Coronary artery (tissue), 2 donors: ENCODE results near the gene LRRC36.
"Not testable (repeated sequence)": the region's sequence is repeated elsewhere in the genome, so short reads cannot be mapped to it uniquely, and the experiment has no call there.

Experiments used
- DNase-seq: peaks from one replicate; pipeline ENCODE4 v3.0.0-alpha.2; 2017; ENCODE audit warnings: low spot score
- H3K27ac ChIP-seq, 2 donors: fragments of 200-600 bp; sonication (generic); one replicate each; pipeline ENCODE4 v1.5.1; 2016 to 2019
- H3K4me3 ChIP-seq: fragments of 200-600 bp; sonication (generic); 2 replicates; pipeline ENCODE4 v1.5.1; 2016; ENCODE audit warnings: mild to moderate bottlenecking, moderate library complexity
- TF ChIP-seq, protein P1 (sequence below): fragments of 200-600 bp; sonication (generic); IDR thresholded peaks from one replicate; pipeline ENCODE4 v1.5.1; 2019; ENCODE audit warnings: antibody characterized with exemption

Gene LRRC36

GRCh38 chr16:67411339-67411738 is 84.7 kb downstream of the LRRC36 start:
- Histone ChIP-seq H3K27ac (no peak overlapping the region), H3K4me3 (no peak overlapping the region)
- TF ChIP-seq, protein P1, sequence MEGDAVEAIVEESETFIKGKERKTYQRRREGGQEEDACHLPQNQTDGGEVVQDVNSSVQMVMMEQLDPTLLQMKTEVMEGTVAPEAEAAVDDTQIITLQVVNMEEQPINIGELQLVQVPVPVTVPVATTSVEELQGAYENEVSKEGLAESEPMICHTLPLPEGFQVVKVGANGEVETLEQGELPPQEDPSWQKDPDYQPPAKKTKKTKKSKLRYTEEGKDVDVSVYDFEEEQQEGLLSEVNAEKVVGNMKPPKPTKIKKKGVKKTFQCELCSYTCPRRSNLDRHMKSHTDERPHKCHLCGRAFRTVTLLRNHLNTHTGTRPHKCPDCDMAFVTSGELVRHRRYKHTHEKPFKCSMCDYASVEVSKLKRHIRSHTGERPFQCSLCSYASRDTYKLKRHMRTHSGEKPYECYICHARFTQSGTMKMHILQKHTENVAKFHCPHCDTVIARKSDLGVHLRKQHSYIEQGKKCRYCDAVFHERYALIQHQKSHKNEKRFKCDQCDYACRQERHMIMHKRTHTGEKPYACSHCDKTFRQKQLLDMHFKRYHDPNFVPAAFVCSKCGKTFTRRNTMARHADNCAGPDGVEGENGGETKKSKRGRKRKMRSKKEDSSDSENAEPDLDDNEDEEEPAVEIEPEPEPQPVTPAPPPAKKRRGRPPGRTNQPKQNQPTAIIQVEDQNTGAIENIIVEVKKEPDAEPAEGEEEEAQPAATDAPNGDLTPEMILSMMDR = no peak
- DNase-seq = no peak

GRCh38 chr16:67412294-67412693 is 85.7 kb downstream of the LRRC36 start:
- TF ChIP-seq, protein P1 = no peak
- Histone ChIP-seq H3K4me3 (no peak overlapping the region), H3K27ac (no peak overlapping the region)
- DNase-seq = no peak

- no peak for DNase-seq
- H3K4me3 ChIP-seq = no peak overlapping the region
- H3K27ac ChIP-seq = no peak overlapping the region
- TF ChIP-seq, protein P1 = no peak
Observed at GRCh38 chr16:67413978-67414911, 87.6 kb downstream of the LRRC36 start.

DNA sequence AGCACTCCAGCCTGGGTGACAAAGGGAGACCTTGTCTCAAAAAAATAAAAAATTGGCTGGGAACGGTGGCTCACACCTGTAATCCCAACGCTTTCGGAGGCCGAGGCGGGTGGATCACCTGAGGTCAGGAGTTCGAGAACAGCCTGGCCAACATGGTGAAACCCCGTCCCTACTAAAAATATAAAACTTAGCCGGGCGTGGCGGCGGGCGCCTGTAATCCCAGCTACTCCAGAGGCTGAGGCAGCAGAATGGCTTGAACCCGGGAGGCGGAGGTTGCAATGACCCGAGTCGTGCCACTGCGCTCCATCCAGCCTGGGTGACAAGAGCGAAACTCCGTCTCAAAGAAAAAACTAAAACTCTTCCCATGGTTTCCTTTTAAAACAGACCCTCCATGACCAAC is 88.8 kb downstream of the LRRC36 start:
- peak overlapping the region in 1 of 2 donors; percentile 88 for H3K27ac ChIP-seq

GRCh38 chr16:67415872-67416793 is 89.5 kb downstream of the LRRC36 start, which contains the start of gene ZDHHC1:
Gene ZDHHC1, minus strand, starts transcription at chr16:67416477. Its CDS starts 8,702 bp downstream, at chr16:67407775.
- no peak for DNase-seq
- TF ChIP-seq, protein P1 = peak; percentile 48
- Histone ChIP-seq H3K4me3 (peak within 1 kb of the TSS; percentile 93), H3K27ac (peak within 1 kb of the TSS; percentile 70 to 88)

More for the DNA sequence above, 88.8 kb downstream of the LRRC36 start:
- peak overlapping the region; percentile 93 for H3K4me3 ChIP-seq
- DNase-seq = not testable (repeated sequence)

GRCh38 chr16:67417333-67418061 is 90.9 kb downstream of the LRRC36 start:
- no peak overlapping the region for H3K4me3 ChIP-seq
- no peak overlapping the region for H3K27ac ChIP-seq
- DNase-seq = no peak
- TF ChIP-seq, protein P1 = no peak
